Caco-2 (cell line): ENCODE data around the gene OSTM1. TPM values are rescaled to one million over a fixed set of nuclear protein-coding genes. Genes with fewer than 3 reads are reported as not detected.

Experiments used
- BruUV-seq: library from RNA; stranded (reverse); fragments of 400-500 nt; replicated peaks from 2 replicates; lab custom pipeline; 2021; lab: Mats Ljungman, UMichigan
- CTCF ChIA-PET: fragments of 300-600 bp; sonication (Branson Sonifier 250); formaldehyde crosslinking; loops from one replicate; lab custom pipeline; 2022; ENCODE audit warnings: antibody characterized with exemption; lab: Charles Lee
- POLR2A ChIA-PET: fragments of 300-600 bp; sonication (Branson Sonifier 250); formaldehyde crosslinking; loops from one replicate; lab custom pipeline; 2022; ENCODE audit warnings: antibody characterized with exemption; lab: Charles Lee
- DNase-seq, 2 experiments: peaks; one replicate each; pipeline versions ENCODE4 v3.0.0 to v3.0.0-alpha.2; 2020 to 2022
- H3K27me3 ChIP-seq: replicated peaks from 2 replicates; pipeline ENCODE4 v1.6.0; 2011; ENCODE audit warnings: low read length; ENCODE audit not compliant: control insufficient read depth, insufficient read depth
- H3K36me3 ChIP-seq: 2 replicates; pipeline ENCODE4 v1.5.1; 2011; ENCODE audit warnings: low read length; ENCODE audit not compliant: control insufficient read depth, insufficient read depth
- H3K4me1 ChIP-seq: fragments of 250-450 bp; sonication (Bioruptor Pico); 2 replicates; pipeline ENCODE4 v1.5.1; 2020; ENCODE audit warnings: mild to moderate bottlenecking
- H3K4me3 ChIP-seq: 2 replicates; pipeline ENCODE4 v1.5.1; 2011; ENCODE audit warnings: low read depth, mild to moderate bottlenecking, control low read depth, low read length
- H3K9me3 ChIP-seq: fragments of 250-450 bp; sonication (Bioruptor Pico); 2 replicates; pipeline ENCODE4 v1.5.1; 2020; ENCODE audit warnings: mild to moderate bottlenecking, moderate library complexity
- H3K27ac Mint-ChIP-seq: one replicate; pipeline ENCODE4 v1.8.0; 2022; ENCODE audit warnings: mixed read lengths; ENCODE audit not compliant: unreplicated experiment
- H3K27me3 Mint-ChIP-seq: one replicate; pipeline ENCODE4 v1.8.0; 2022; ENCODE audit warnings: mixed read lengths; ENCODE audit not compliant: insufficient read depth, unreplicated experiment
- H3K36me3 Mint-ChIP-seq: one replicate; pipeline ENCODE4 v1.8.0; 2022; ENCODE audit warnings: mild to moderate bottlenecking, mixed read lengths; ENCODE audit not compliant: insufficient read depth, unreplicated experiment
- H3K4me1 Mint-ChIP-seq: one replicate; pipeline ENCODE4 v1.8.0; 2022; ENCODE audit warnings: low read depth, mixed read lengths; ENCODE audit not compliant: unreplicated experiment
- H3K4me3 Mint-ChIP-seq: one replicate; pipeline ENCODE4 v1.8.0; 2022; ENCODE audit warnings: mild to moderate bottlenecking, moderate library complexity, mixed read lengths; ENCODE audit not compliant: unreplicated experiment
- H3K9me3 Mint-ChIP-seq: one replicate; pipeline ENCODE4 v1.8.0; 2022; ENCODE audit warnings: mixed read lengths; ENCODE audit not compliant: unreplicated experiment
- CTCF ChIP-seq, 2 experiments: fragments of 200-600 bp in 1 of 2; IDR thresholded peaks; 1 replicate in 1 of 2; 2 replicates in 1 of 2; pipeline versions ENCODE4 v1.5.1 to v1.8.0; 2011 to 2022; ENCODE audit warnings: antibody characterized with exemption in 1 of 2, control low read depth in 1 of 2, inconsistent platforms in 1 of 2, low read depth in 1 of 2, low read length in 1 of 2, mild to moderate bottlenecking in 1 of 2, moderate library complexity in 1 of 2; ENCODE audit not compliant: insufficient read depth in 1 of 2, severe bottlenecking in 1 of 2, unreplicated experiment in 1 of 2
- intact Hi-C: fragments of 100-400 bp; cut with micrococcal nuclease; formaldehyde crosslinking; loops from one replicate; pipeline ENCODE4 v1.10.0; 2022; ENCODE audit not compliant: unreplicated experiment
- total RNA-seq: library from RNA; stranded (reverse); gene quantifications from 2 replicates; pipeline ENCODE4 v1.2.3, GENCODE V29; 2022

OSTM1 gene
- total RNA-seq, 1 experiment from 2014 or later: 20.1 TPM

GRCh38 chr6:108068182-108068581 lies 6.4 kb downstream of the OSTM1 start:
- no peaks in the 10 kb centered on the region for H3K4me1 Mint-ChIP-seq
- BruUV-seq: no TSS peak
- ChIA-PET CTCF (no interaction called here), POLR2A (no interaction called here)
- Histone ChIP-seq H3K36me3 (no peaks in the 10 kb centered on the region), H3K4me3 (no peak overlapping the region), H3K4me1 (no peaks in the 10 kb centered on the region), H3K27me3 (no peaks in the 10 kb centered on the region), H3K9me3 (no peaks in the 10 kb centered on the region)
- no peak overlapping the region for H3K4me3 Mint-ChIP-seq
- intact Hi-C loops: no loop called here
- DNase-seq: no peak
- H3K27me3 Mint-ChIP-seq: no peaks in the 10 kb centered on the region
- H3K27ac Mint-ChIP-seq: no peak overlapping the region
- no peak for TF ChIP-seq CTCF (IDR thresholded peaks at IDR 0.05; ENCODE audit: insufficient read depth in 1 of 2, low read depth in 1 of 2, low read length in 1 of 2, severe bottlenecking in 1 of 2, unreplicated experiment in 1 of 2)
- H3K9me3 Mint-ChIP-seq: no peaks in the 10 kb centered on the region
- no peaks in the 10 kb centered on the region for H3K36me3 Mint-ChIP-seq

DNA sequence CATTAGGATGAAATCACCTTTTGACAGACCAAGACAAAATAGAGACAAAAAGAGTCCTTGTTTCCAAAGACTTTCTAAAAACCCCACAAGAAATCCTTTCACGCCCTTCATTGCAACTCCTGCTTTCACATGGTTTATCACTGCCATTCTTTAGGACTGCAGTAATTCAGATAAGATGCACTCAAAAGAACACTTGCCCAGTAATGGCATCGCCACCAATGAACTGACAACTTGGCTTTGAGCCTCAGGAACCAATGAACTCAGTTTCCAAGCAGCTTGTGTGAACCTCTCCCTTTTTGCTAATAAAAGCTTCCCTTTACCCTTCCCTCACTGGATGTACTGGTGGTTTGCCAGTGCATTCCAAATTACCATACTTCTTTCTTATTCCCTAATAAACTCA lies 21.8 kb downstream of the OSTM1 start:
- Mint-ChIP-seq H3K27me3 (no peaks in the 10 kb centered on the region), H3K27ac (no peak overlapping the region), H3K9me3 (no peaks in the 10 kb centered on the region), H3K4me1 (no peaks in the 10 kb centered on the region), H3K4me3 (no peak overlapping the region), H3K36me3 (no peaks in the 10 kb centered on the region)
- Histone ChIP-seq H3K27me3 (no peaks in the 10 kb centered on the region), H3K4me1 (no peaks in the 10 kb centered on the region), H3K36me3 (no peaks in the 10 kb centered on the region; the same call in 1 of the 2 replicates), H3K4me3 (no peak overlapping the region), H3K9me3 (no peaks in the 10 kb centered on the region)
- BruUV-seq: no TSS peak
- TF ChIP-seq CTCF (IDR thresholded peaks at IDR 0.05; ENCODE audit: insufficient read depth in 1 of 2, low read depth in 1 of 2, low read length in 1 of 2, severe bottlenecking in 1 of 2, unreplicated experiment in 1 of 2): no peak
- ChIA-PET POLR2A (no interaction called here), CTCF (no interaction called here)
- no peak for DNase-seq
- intact Hi-C loops: no loop called here

GRCh38 chr6:108051481-108051880 lies 23.1 kb downstream of the OSTM1 start:
- DNase-seq: no peak
- H3K4me3 ChIP-seq: no peak overlapping the region
- intact Hi-C loops: no loop called here
- H3K9me3 ChIP-seq: no peaks in the 10 kb centered on the region
- H3K27me3 ChIP-seq: no peaks in the 10 kb centered on the region
- H3K36me3 ChIP-seq: no peaks in the 10 kb centered on the region
- POLR2A ChIA-PET: no interaction called here
- CTCF ChIA-PET: interaction anchor here (0.6 kb wide), 1 partner anchor 13 kb away, joined by 3 read pairs; no protein-coding TSS in a partner anchor
- peaks cover 3% of the 10 kb centered on the region for H3K36me3 Mint-ChIP-seq
- BruUV-seq: no TSS peak
- H3K27me3 Mint-ChIP-seq: no peaks in the 10 kb centered on the region
- no peaks in the 10 kb centered on the region for H3K4me1 ChIP-seq
- H3K4me3 Mint-ChIP-seq: no peak overlapping the region
- no peaks in the 10 kb centered on the region for H3K9me3 Mint-ChIP-seq
- no peaks in the 10 kb centered on the region for H3K4me1 Mint-ChIP-seq
- H3K27ac Mint-ChIP-seq: no peak overlapping the region
- TF ChIP-seq CTCF (IDR thresholded peaks at IDR 0.05; ENCODE audit: insufficient read depth in 1 of 2, low read depth in 1 of 2, low read length in 1 of 2, severe bottlenecking in 1 of 2, unreplicated experiment in 1 of 2): no peak
